ENCODE measurements around the gene WDR89.

Gene WDR89

DNA sequence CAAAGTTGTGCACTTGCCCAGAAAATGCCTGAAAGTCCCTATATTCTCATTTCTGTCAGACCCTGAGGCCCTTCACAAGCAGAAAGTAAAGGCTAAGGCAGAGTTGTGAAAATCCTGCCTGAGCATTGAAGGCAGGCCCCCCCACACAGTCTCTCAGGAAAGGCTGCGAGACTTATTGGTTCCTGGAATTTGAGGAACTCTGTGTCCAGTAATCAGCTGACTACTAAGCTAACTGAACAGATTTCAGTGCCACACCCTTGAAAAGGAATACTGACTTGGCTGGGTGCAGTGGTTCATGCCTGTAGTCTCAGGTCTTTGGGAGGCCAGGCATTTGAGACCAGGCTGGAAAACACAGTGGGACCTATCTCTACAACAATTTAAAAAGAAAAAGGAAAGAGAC is 77.4 kb downstream of the WDR89 start:
- no peak for DNase-seq (ENCODE audit: low read depth in 1 of 2, low spot score in 1 of 2)
- Histone ChIP-seq H3K27ac (replicated peaks) (no peak overlapping the region), H3K4me3 (replicated peaks; ENCODE audit: insufficient read depth, low read length) (no peak overlapping the region), H3K27me3 (ENCODE audit: insufficient read depth, poor library complexity, severe bottlenecking) (no peaks in the 10 kb centered on the region)
- TF ChIP-seq GABPA (IDR thresholded peaks at IDR 0.05; ENCODE audit: low read depth) = no peak
- TF ChIP-seq POLR2AphosphoS5 (IDR thresholded peaks at IDR 0.05; ENCODE audit: low read depth) = no peak
- TF ChIP-seq SPI1 (IDR thresholded peaks at IDR 0.05; ENCODE audit: borderline replicate concordance, low read depth) = no peak
- TF ChIP-seq, protein P1, sequence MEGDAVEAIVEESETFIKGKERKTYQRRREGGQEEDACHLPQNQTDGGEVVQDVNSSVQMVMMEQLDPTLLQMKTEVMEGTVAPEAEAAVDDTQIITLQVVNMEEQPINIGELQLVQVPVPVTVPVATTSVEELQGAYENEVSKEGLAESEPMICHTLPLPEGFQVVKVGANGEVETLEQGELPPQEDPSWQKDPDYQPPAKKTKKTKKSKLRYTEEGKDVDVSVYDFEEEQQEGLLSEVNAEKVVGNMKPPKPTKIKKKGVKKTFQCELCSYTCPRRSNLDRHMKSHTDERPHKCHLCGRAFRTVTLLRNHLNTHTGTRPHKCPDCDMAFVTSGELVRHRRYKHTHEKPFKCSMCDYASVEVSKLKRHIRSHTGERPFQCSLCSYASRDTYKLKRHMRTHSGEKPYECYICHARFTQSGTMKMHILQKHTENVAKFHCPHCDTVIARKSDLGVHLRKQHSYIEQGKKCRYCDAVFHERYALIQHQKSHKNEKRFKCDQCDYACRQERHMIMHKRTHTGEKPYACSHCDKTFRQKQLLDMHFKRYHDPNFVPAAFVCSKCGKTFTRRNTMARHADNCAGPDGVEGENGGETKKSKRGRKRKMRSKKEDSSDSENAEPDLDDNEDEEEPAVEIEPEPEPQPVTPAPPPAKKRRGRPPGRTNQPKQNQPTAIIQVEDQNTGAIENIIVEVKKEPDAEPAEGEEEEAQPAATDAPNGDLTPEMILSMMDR (IDR thresholded peaks at IDR 0.05; ENCODE audit: insufficient read depth, low read length) = no peak
- TF ChIP-seq, protein P2, sequence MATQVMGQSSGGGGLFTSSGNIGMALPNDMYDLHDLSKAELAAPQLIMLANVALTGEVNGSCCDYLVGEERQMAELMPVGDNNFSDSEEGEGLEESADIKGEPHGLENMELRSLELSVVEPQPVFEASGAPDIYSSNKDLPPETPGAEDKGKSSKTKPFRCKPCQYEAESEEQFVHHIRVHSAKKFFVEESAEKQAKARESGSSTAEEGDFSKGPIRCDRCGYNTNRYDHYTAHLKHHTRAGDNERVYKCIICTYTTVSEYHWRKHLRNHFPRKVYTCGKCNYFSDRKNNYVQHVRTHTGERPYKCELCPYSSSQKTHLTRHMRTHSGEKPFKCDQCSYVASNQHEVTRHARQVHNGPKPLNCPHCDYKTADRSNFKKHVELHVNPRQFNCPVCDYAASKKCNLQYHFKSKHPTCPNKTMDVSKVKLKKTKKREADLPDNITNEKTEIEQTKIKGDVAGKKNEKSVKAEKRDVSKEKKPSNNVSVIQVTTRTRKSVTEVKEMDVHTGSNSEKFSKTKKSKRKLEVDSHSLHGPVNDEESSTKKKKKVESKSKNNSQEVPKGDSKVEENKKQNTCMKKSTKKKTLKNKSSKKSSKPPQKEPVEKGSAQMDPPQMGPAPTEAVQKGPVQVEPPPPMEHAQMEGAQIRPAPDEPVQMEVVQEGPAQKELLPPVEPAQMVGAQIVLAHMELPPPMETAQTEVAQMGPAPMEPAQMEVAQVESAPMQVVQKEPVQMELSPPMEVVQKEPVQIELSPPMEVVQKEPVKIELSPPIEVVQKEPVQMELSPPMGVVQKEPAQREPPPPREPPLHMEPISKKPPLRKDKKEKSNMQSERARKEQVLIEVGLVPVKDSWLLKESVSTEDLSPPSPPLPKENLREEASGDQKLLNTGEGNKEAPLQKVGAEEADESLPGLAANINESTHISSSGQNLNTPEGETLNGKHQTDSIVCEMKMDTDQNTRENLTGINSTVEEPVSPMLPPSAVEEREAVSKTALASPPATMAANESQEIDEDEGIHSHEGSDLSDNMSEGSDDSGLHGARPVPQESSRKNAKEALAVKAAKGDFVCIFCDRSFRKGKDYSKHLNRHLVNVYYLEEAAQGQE (IDR thresholded peaks at IDR 0.05; ENCODE audit: insufficient replicate concordance, low read depth) = no peak

DNA sequence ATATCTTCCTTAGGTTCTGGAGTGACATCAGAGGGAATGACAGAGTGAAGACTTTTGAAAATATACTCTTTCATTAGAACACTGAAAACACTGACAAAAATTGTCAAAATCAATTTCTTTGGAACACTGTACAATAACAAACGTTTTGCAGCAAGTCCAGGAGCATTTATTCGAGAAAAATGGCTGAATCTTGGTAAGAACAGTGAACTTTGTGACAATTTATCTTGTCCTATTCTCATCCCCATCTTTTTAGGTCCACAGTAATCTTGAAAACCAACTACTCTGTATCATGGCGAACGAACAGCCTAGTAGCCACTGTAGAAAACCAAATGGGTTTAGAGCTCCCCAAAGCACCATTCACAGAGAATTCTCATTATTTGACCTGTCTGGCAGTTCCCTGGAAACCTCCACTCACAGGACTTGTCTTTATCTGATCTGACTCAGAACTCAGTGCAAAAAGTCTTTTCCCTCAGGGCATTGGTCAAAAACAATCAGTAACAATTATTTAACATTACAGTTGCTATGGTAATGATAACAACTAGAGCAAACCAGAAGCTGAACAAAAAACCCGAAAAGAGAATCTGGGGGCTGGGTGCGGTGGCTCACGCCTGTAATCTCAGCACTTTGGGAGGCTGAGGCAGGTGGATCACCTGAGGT is 78.2 kb downstream of the WDR89 start:
- TF ChIP-seq, protein P1 (IDR thresholded peaks at IDR 0.05; ENCODE audit: insufficient read depth, low read length) = no peak
- no peak for TF ChIP-seq GABPA (IDR thresholded peaks at IDR 0.05; ENCODE audit: low read depth)

DNA sequence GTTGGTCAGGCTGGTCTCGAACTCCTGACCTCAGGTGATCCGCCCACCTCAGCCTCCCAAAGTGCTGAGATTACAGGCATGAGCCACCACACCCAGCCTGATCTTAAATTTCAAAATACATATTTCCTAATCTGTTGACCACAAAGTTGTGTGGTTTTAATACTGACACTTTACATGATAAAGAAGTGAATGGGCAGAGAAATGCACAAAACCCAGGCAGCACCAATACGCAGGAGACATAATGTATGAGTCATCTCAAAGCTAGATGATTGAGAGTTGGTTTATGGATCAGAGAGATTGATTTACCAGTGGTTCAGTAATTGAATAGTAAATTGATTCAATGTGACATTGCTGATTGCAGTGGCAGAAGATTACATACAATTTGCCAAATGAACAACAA is 79.3 kb downstream of the WDR89 start:
- no peak overlapping the region for H3K4me3 ChIP-seq (replicated peaks; ENCODE audit: insufficient read depth, low read length)
- peak in 1 of 2 experiments; percentile 1 for DNase-seq (ENCODE audit: low read depth in 1 of 2, low spot score in 1 of 2)
- H3K27me3 ChIP-seq (ENCODE audit: insufficient read depth, poor library complexity, severe bottlenecking) = no peaks in the 10 kb centered on the region
- TF ChIP-seq POLR2AphosphoS5 (IDR thresholded peaks at IDR 0.05; ENCODE audit: low read depth) = no peak
- TF ChIP-seq, protein P1 (IDR thresholded peaks at IDR 0.05; ENCODE audit: insufficient read depth, low read length) = no peak
- no peak for TF ChIP-seq GABPA (IDR thresholded peaks at IDR 0.05; ENCODE audit: low read depth)
- no peak for TF ChIP-seq SPI1 (IDR thresholded peaks at IDR 0.05; ENCODE audit: borderline replicate concordance, low read depth)
- TF ChIP-seq, protein P2 (IDR thresholded peaks at IDR 0.05; ENCODE audit: insufficient replicate concordance, low read depth) = no peak
- no peak overlapping the region for H3K27ac ChIP-seq (replicated peaks)

More for the DNA sequence above, 78.2 kb downstream of the WDR89 start:
- Histone ChIP-seq H3K27ac (replicated peaks) (no peak overlapping the region), H3K4me3 (replicated peaks; ENCODE audit: insufficient read depth, low read length) (no peak overlapping the region), H3K27me3 (ENCODE audit: insufficient read depth, poor library complexity, severe bottlenecking) (no peaks in the 10 kb centered on the region)
- DNase-seq (ENCODE audit: low read depth in 1 of 2, low spot score in 1 of 2) = no peak

DNA sequence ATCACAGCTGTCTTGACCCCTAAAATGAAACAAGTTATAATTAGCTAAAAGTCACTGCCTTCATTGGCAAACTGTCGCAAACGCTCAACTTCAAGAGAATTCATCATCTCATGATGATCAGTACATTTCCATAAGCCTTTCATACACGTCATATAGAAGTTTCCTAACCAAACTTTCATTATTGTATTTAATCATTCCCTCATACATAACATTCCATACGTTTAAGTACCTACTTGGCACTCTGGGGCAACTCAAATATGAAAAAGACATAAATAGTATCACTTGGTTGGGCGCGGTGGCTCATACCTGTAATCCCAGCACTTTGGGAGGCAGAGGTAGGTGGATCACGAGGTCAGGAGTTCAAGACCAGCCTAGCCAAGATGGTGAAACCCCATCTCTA is 86.1 kb downstream of the WDR89 start:
- TF ChIP-seq SPI1 (IDR thresholded peaks at IDR 0.05; ENCODE audit: borderline replicate concordance, low read depth) (no peak), POLR2AphosphoS5 (IDR thresholded peaks at IDR 0.05; ENCODE audit: low read depth) (no peak), GABPA (IDR thresholded peaks at IDR 0.05; ENCODE audit: low read depth) (no peak)
- TF ChIP-seq, protein P2 (IDR thresholded peaks at IDR 0.05; ENCODE audit: insufficient replicate concordance, low read depth) = no peak
- TF ChIP-seq, protein P1 (IDR thresholded peaks at IDR 0.05; ENCODE audit: insufficient read depth, low read length) = no peak
- H3K27me3 ChIP-seq (ENCODE audit: insufficient read depth, poor library complexity, severe bottlenecking) = no peaks in the 10 kb centered on the region

More for the DNA sequence above, 86.1 kb downstream of the WDR89 start:
- Histone ChIP-seq H3K4me3 (replicated peaks; ENCODE audit: insufficient read depth, low read length) (no peak overlapping the region), H3K27ac (replicated peaks) (no peak overlapping the region)
- no peak for DNase-seq (ENCODE audit: low read depth in 1 of 2, low spot score in 1 of 2)
